ENCODE data around the gene TMEM91. TPM values are rescaled to one million over a fixed set of nuclear protein-coding genes. Genes with fewer than 3 reads are reported as not detected.

The TMEM91 gene
- total and polyA plus RNA-seq, 2 of the 8 experiments (the other 6 are each of a cell fraction or from before 2014, with no cell fraction given) = 5.3 to 7.4 TPM

DNA sequence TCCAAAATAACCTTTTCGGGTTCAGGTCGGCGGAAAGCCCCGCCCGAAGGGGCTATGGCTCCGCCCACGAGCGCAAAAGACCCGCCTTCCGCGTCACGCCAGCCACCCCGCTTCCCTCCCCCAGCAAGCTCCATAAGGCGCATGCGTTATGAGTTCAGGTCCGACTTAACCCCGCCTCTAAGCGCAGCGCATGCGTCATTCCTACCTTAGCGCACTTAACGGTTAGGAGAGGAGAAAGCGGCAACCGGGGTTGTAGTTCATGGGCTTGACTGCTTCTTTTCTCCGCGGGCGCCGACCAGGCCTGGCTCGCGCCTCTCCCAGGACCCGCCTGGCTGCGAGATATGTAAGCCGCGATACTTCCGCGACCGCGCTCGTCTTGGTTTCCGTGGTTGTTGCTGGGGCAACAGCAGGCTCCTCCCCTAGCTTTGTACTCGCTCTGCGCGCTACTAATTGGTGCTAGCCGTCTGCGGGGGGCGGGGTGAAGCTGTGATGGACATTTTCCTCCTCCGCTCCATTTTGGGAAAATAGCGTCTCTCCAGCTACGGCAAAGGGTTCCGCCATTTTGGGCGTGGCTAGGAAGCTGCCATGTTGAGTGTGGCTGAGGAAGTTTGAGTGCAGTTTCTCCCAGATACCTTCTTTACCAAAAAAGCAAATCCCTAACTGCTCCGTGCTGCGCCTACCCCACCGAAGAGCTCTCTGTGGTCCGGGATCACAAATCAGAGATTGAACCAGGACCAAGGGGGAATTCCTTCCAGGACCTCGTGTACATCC is 12.4 kb upstream of the TMEM91 start, which contains the start of gene B9D2 (continued):
- TF ChIP-seq, protein P1, sequence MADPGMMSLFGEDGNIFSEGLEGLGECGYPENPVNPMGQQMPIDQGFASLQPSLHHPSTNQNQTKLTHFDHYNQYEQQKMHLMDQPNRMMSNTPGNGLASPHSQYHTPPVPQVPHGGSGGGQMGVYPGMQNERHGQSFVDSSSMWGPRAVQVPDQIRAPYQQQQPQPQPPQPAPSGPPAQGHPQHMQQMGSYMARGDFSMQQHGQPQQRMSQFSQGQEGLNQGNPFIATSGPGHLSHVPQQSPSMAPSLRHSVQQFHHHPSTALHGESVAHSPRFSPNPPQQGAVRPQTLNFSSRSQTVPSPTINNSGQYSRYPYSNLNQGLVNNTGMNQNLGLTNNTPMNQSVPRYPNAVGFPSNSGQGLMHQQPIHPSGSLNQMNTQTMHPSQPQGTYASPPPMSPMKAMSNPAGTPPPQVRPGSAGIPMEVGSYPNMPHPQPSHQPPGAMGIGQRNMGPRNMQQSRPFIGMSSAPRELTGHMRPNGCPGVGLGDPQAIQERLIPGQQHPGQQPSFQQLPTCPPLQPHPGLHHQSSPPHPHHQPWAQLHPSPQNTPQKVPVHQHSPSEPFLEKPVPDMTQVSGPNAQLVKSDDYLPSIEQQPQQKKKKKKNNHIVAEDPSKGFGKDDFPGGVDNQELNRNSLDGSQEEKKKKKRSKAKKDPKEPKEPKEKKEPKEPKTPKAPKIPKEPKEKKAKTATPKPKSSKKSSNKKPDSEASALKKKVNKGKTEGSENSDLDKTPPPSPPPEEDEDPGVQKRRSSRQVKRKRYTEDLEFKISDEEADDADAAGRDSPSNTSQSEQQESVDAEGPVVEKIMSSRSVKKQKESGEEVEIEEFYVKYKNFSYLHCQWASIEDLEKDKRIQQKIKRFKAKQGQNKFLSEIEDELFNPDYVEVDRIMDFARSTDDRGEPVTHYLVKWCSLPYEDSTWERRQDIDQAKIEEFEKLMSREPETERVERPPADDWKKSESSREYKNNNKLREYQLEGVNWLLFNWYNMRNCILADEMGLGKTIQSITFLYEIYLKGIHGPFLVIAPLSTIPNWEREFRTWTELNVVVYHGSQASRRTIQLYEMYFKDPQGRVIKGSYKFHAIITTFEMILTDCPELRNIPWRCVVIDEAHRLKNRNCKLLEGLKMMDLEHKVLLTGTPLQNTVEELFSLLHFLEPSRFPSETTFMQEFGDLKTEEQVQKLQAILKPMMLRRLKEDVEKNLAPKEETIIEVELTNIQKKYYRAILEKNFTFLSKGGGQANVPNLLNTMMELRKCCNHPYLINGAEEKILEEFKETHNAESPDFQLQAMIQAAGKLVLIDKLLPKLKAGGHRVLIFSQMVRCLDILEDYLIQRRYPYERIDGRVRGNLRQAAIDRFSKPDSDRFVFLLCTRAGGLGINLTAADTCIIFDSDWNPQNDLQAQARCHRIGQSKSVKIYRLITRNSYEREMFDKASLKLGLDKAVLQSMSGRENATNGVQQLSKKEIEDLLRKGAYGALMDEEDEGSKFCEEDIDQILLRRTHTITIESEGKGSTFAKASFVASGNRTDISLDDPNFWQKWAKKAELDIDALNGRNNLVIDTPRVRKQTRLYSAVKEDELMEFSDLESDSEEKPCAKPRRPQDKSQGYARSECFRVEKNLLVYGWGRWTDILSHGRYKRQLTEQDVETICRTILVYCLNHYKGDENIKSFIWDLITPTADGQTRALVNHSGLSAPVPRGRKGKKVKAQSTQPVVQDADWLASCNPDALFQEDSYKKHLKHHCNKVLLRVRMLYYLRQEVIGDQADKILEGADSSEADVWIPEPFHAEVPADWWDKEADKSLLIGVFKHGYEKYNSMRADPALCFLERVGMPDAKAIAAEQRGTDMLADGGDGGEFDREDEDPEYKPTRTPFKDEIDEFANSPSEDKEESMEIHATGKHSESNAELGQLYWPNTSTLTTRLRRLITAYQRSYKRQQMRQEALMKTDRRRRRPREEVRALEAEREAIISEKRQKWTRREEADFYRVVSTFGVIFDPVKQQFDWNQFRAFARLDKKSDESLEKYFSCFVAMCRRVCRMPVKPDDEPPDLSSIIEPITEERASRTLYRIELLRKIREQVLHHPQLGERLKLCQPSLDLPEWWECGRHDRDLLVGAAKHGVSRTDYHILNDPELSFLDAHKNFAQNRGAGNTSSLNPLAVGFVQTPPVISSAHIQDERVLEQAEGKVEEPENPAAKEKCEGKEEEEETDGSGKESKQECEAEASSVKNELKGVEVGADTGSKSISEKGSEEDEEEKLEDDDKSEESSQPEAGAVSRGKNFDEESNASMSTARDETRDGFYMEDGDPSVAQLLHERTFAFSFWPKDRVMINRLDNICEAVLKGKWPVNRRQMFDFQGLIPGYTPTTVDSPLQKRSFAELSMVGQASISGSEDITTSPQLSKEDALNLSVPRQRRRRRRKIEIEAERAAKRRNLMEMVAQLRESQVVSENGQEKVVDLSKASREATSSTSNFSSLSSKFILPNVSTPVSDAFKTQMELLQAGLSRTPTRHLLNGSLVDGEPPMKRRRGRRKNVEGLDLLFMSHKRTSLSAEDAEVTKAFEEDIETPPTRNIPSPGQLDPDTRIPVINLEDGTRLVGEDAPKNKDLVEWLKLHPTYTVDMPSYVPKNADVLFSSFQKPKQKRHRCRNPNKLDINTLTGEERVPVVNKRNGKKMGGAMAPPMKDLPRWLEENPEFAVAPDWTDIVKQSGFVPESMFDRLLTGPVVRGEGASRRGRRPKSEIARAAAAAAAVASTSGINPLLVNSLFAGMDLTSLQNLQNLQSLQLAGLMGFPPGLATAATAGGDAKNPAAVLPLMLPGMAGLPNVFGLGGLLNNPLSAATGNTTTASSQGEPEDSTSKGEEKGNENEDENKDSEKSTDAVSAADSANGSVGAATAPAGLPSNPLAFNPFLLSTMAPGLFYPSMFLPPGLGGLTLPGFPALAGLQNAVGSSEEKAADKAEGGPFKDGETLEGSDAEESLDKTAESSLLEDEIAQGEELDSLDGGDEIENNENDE (IDR thresholded peaks at IDR 0.05; ENCODE audit: insufficient replicate concordance, low read length) = no peak
- no peak for TF ChIP-seq ZNF274 (IDR thresholded peaks at IDR 0.05; ENCODE audit: borderline replicate concordance, extremely low read depth, low read length)
- no peak for TF ChIP-seq CTBP2 (IDR thresholded peaks at IDR 0.05; ENCODE audit: borderline replicate concordance, insufficient read depth, insufficient read length, low read length)
- TF ChIP-seq HDAC2 (IDR thresholded peaks at IDR 0.05; ENCODE audit: borderline replicate concordance in 1 of 2, low read depth in 2 of 2, low read length in 2 of 2) = no peak
- TF ChIP-seq CHD1 (IDR thresholded peaks at IDR 0.05; ENCODE audit: low read depth, low read length) = no peak
- peak; percentile 22; the same call in 1 of the 2 replicates for TF ChIP-seq SIX5 (IDR thresholded peaks at IDR 0.05; ENCODE audit: low read depth, low read length)
- TF ChIP-seq POLR2A (IDR thresholded peaks at IDR 0.05; ENCODE audit: control extremely low read depth in 1 of 2, low read depth in 2 of 2, low read length in 2 of 2) = peak in 1 of 2 experiments; percentile 77; a peak in 2 of 3 replicates
- peak; percentile 76 for TF ChIP-seq ASH2L (IDR thresholded peaks at IDR 0.05; ENCODE audit: low read length)
- TF ChIP-seq KDM4A (IDR thresholded peaks at IDR 0.05; ENCODE audit: low read depth, low read length, severe bottlenecking) = peak; percentile 40
- no peak; the same call in none of the 2 replicates for TF ChIP-seq SP4 (IDR thresholded peaks at IDR 0.05; ENCODE audit: low read length)

Measured in H1 (cell line).